IMR-90 (cell line): ENCODE data around the gene SLC9A1. TPM values are rescaled to one million over a fixed set of nuclear protein-coding genes. Genes with fewer than 3 reads are reported as not detected.

Source experiments
- ATAC-seq: fragments of 200-7000 bp; cut with Tn5 transposase; 2 replicates; pipeline ENCODE4 v1.9.1; 2020; ENCODE audit warnings: low read depth, mild to moderate bottlenecking, moderate library complexity
- BruUV-seq: library from RNA; stranded (reverse); fragments of 400-500 nt; replicated peaks from 2 replicates; lab custom pipeline; 2021; lab: Mats Ljungman, UMichigan
- CTCF ChIA-PET: fragments of 300-600 bp; formaldehyde crosslinking; extraction: SDS; loops from one replicate; lab custom pipeline; 2021; ENCODE audit warnings: antibody characterized with exemption; lab: Yijun Ruan, JAX
- POLR2A ChIA-PET: fragments of 300-600 bp; sonication (Branson Sonifier 250); formaldehyde crosslinking; loops from one replicate; lab custom pipeline; 2022; ENCODE audit warnings: antibody characterized with exemption; ENCODE audit not compliant: unreplicated experiment; lab: Charles Lee
- DNase-seq: peaks from one replicate; pipeline ENCODE4 v3.0.0; 2013
- H2AFZ ChIP-seq: replicated peaks from 2 replicates; pipeline ENCODE3; 2013; ENCODE audit warnings: low read length, mild to moderate bottlenecking; ENCODE audit not compliant: poor library complexity
- H2AK5ac ChIP-seq: 2 replicates; pipeline ENCODE4 v1.6.1; 2013; ENCODE audit warnings: low read depth, low read length, inconsistent platforms
- H2AK9ac ChIP-seq: replicated peaks from 2 replicates; pipeline ENCODE3; 2013; ENCODE audit warnings: mild to moderate bottlenecking, low read depth, low read length, moderate library complexity; ENCODE audit not compliant: poor library complexity
- H2BK120ac ChIP-seq: 2 replicates; pipeline ENCODE4 v1.6.1; 2013; ENCODE audit warnings: low read depth, low read length, inconsistent platforms
- H2BK15ac ChIP-seq: 3 replicates; pipeline ENCODE4 v1.6.1; 2013; ENCODE audit warnings: low read depth, low read length, inconsistent platforms
- H2BK20ac ChIP-seq: 2 replicates; pipeline ENCODE4 v1.6.1; 2013; ENCODE audit warnings: low read depth, mild to moderate bottlenecking, inconsistent platforms, low read length, moderate library complexity
- H2BK5ac ChIP-seq: 2 replicates; pipeline ENCODE4 v1.6.1; 2013; ENCODE audit warnings: mild to moderate bottlenecking, low read depth, low read length, inconsistent platforms; ENCODE audit not compliant: poor library complexity, severe bottlenecking
- H3K14ac ChIP-seq: replicated peaks from 2 replicates; pipeline ENCODE4 v1.6.1; 2013; ENCODE audit warnings: low read depth, low read length, inconsistent platforms
- H3K18ac ChIP-seq: 2 replicates; pipeline ENCODE4 v1.6.1; 2013; ENCODE audit warnings: low read depth, low read length, control low read depth
- H3K23ac ChIP-seq: 2 replicates; pipeline ENCODE4 v1.6.1; 2013; ENCODE audit warnings: low read depth, low read length, inconsistent platforms
- H3K27ac ChIP-seq: 2 replicates; pipeline ENCODE4 v1.5.1; 2013; ENCODE audit warnings: mild to moderate bottlenecking, control low read depth, low read length; ENCODE audit not compliant: insufficient read depth
- H3K27me3 ChIP-seq: 2 replicates; pipeline ENCODE4 v1.6.1; 2013; ENCODE audit warnings: low read length; ENCODE audit not compliant: control insufficient read depth, insufficient read depth
- H3K36me3 ChIP-seq: 2 replicates; pipeline ENCODE4 v1.6.1; 2013; ENCODE audit warnings: low read length, mixed read lengths; ENCODE audit not compliant: control insufficient read depth, insufficient read depth
- H3K4ac ChIP-seq: 2 replicates; pipeline ENCODE4 v1.6.1; 2013; ENCODE audit warnings: low read depth, low read length, inconsistent platforms
- H3K4me1 ChIP-seq: 2 replicates; pipeline ENCODE4 v1.6.1; 2013; ENCODE audit warnings: low read length, mixed read lengths; ENCODE audit not compliant: control insufficient read depth, insufficient read depth
- H3K4me2 ChIP-seq: 2 replicates; pipeline ENCODE4 v1.6.1; 2013; ENCODE audit warnings: low read depth, mild to moderate bottlenecking, control low read depth, low read length, moderate library complexity
- H3K4me3 ChIP-seq: 2 replicates; pipeline ENCODE4 v1.5.1; 2013; ENCODE audit warnings: low read depth, mild to moderate bottlenecking, control low read depth, low read length, moderate library complexity; ENCODE audit not compliant: insufficient read depth
- H3K56ac ChIP-seq: 2 replicates; pipeline ENCODE4 v1.6.1; 2013; ENCODE audit warnings: low read length, inconsistent platforms; ENCODE audit not compliant: insufficient read depth; ENCODE audit errors: extremely low read depth
- H3K79me1 ChIP-seq, 2 experiments: 2 replicates each; pipeline ENCODE4 v1.6.1; 2013; ENCODE audit warnings: low read length in 2 of 2, inconsistent platforms in 1 of 2, low read depth in 1 of 2
- H3K9ac ChIP-seq: 2 replicates; pipeline ENCODE4 v1.6.1; 2013; ENCODE audit warnings: low read depth, low read length, control low read depth
- H3K9me1 ChIP-seq: 2 replicates; pipeline ENCODE4 v1.6.1; 2013; ENCODE audit warnings: low read length, inconsistent platforms; ENCODE audit not compliant: insufficient read depth
- H3K9me3 ChIP-seq: 2 replicates; pipeline ENCODE4 v1.6.1; 2013; ENCODE audit warnings: low read length; ENCODE audit not compliant: control insufficient read depth, insufficient read depth
- H4K20me1 ChIP-seq: 2 replicates; pipeline ENCODE4 v1.6.1; 2013; ENCODE audit warnings: low read length, inconsistent platforms; ENCODE audit not compliant: insufficient read depth
- H4K5ac ChIP-seq: 2 replicates; pipeline ENCODE4 v1.6.1; 2013; ENCODE audit warnings: mild to moderate bottlenecking, low read depth, low read length, control low read depth
- H4K8ac ChIP-seq, 2 experiments: 2 replicates each; pipeline ENCODE4 v1.6.1; 2013; ENCODE audit warnings: low read depth in 2 of 2, low read length in 2 of 2, control low read depth in 1 of 2, inconsistent platforms in 1 of 2
- H4K91ac ChIP-seq: 2 replicates; pipeline ENCODE4 v1.6.1; 2013; ENCODE audit warnings: low read depth, low read length, inconsistent platforms; ENCODE audit not compliant: insufficient read depth
- BHLHE40 ChIP-seq: fragments of 150-350 bp; IDR thresholded peaks from 2 replicates; pipeline ENCODE4 v1.6.1; 2016; ENCODE audit warnings: mild to moderate bottlenecking, low read depth, low read length
- CEBPB ChIP-seq: IDR thresholded peaks from 2 replicates; pipeline ENCODE4 v1.6.1; 2012; ENCODE audit warnings: low read depth, low read length, improper control_type of control experiment
- CHD1 ChIP-seq: IDR thresholded peaks from 2 replicates; pipeline ENCODE4 v1.6.1; 2012; ENCODE audit warnings: low read depth, low read length, improper control_type of control experiment
- CTCF ChIP-seq: conservative IDR thresholded peaks from 2 replicates; pipeline ENCODE4 v1.5.1; 2012; ENCODE audit warnings: mild to moderate bottlenecking, low read depth, low read length, improper control_type of control experiment
- FOS ChIP-seq: fragments of 150-350 bp; IDR thresholded peaks from 2 replicates; pipeline ENCODE4 v1.6.1; 2016; ENCODE audit warnings: low read depth, low read length
- MAFK ChIP-seq: IDR thresholded peaks from 2 replicates; pipeline ENCODE4 v1.6.1; 2012; ENCODE audit warnings: low read depth, low read length, improper control_type of control experiment
- MAZ ChIP-seq: IDR thresholded peaks from 2 replicates; pipeline ENCODE4 v1.6.1; 2012; ENCODE audit warnings: low read depth, mild to moderate bottlenecking, low read length, improper control_type of control experiment, moderate library complexity, borderline replicate concordance
- MXI1 ChIP-seq: IDR thresholded peaks from 2 replicates; pipeline ENCODE4 v1.6.1; 2012; ENCODE audit warnings: low read depth, mild to moderate bottlenecking, low read length, moderate library complexity, borderline replicate concordance
- NFE2L2 ChIP-seq: fragments of 150-350 bp; IDR thresholded peaks from 2 replicates; pipeline ENCODE4 v1.6.1; 2016; ENCODE audit warnings: low read depth, mild to moderate bottlenecking, low read length
- POLR2A ChIP-seq: IDR thresholded peaks from 2 replicates; pipeline ENCODE4 v1.6.1; 2012; ENCODE audit warnings: mild to moderate bottlenecking, low read depth, low read length
- RAD21 ChIP-seq: IDR thresholded peaks from 2 replicates; pipeline ENCODE4 v1.6.1; 2012; ENCODE audit warnings: low read length, improper control_type of control experiment
- RCOR1 ChIP-seq: IDR thresholded peaks from 2 replicates; pipeline ENCODE4 v1.6.1; 2012; ENCODE audit warnings: mild to moderate bottlenecking, low read length, improper control_type of control experiment; ENCODE audit not compliant: insufficient replicate concordance
- RFX5 ChIP-seq: IDR thresholded peaks from 2 replicates; pipeline ENCODE4 v1.8.0; 2012; ENCODE audit warnings: low read depth, mild to moderate bottlenecking, low read length, moderate library complexity
- SMC3 ChIP-seq: fragments of 150-350 bp; IDR thresholded peaks from 2 replicates; pipeline ENCODE4 v1.6.1; 2016; ENCODE audit warnings: low read depth, mild to moderate bottlenecking, antibody characterized with exemption, low read length, moderate library complexity
- USF2 ChIP-seq: fragments of 150-350 bp; IDR thresholded peaks from 2 replicates; pipeline ENCODE4 v1.6.1; 2017; ENCODE audit warnings: mild to moderate bottlenecking, antibody characterized with exemption, low read length, low read depth
- WGBS, 2 experiments: methylation state at CpG; one replicate each; pipeline versions ENCODE4 v1.1.5 to v1.1.7; 2013; ENCODE audit warnings: missing lambda C conversion rate in 2 of 2; ENCODE audit not compliant: insufficient read length in 1 of 2; ENCODE audit errors: extremely low coverage in 2 of 2; 5-methylcytosine and 5-hydroxymethylcytosine counted together
- dilution Hi-C: fragments of 300-500 bp; cut with HindIII; formaldehyde crosslinking; loops from one replicate; pipeline ENCODE4 v1.14.3; 2018; ENCODE audit warnings: low sequenced_read_pairs; ENCODE audit not compliant: unreplicated experiment
- in situ Hi-C: fragments of 300-500 bp; cut with MboI; formaldehyde crosslinking; loops from 3 replicates; pipeline ENCODE4 v1.14.3; 2019; ENCODE audit warnings: low sequenced_read_pairs, inconsistent platforms, mixed read lengths
- intact Hi-C: fragments of 100-400 bp; cut with micrococcal nuclease; formaldehyde crosslinking; loops from 2 replicates; pipeline ENCODE4 v1.10.0; 2022
- polyA plus RNA-seq, 3 experiments: library from polyadenylated mRNA; depleted of rRNA; stranded (reverse); fragments of >200 nt; gene quantifications; 2 replicates each; pipeline ENCODE4 v1.2.3, GENCODE V29; 2012; ENCODE audit warnings: low replicate concordance in 1 of 3
- total RNA-seq: library from RNA; depleted of rRNA; stranded (reverse); fragments of >200 nt; gene quantifications from 2 replicates; pipeline ENCODE4 v1.2.3, GENCODE V29; 2012
- TF ChIP-seq, protein P1 (sequence below): fragments of 150-350 bp; IDR thresholded peaks from 2 replicates; pipeline ENCODE4 v1.6.1; 2016; ENCODE audit warnings: low read depth, mild to moderate bottlenecking, low read length, moderate library complexity, borderline replicate concordance

SLC9A1 gene
- total and polyA plus RNA-seq, 2 of the 4 experiments (the other 2 are of a cell fraction), result 2.0 to 21.2 TPM

DNA sequence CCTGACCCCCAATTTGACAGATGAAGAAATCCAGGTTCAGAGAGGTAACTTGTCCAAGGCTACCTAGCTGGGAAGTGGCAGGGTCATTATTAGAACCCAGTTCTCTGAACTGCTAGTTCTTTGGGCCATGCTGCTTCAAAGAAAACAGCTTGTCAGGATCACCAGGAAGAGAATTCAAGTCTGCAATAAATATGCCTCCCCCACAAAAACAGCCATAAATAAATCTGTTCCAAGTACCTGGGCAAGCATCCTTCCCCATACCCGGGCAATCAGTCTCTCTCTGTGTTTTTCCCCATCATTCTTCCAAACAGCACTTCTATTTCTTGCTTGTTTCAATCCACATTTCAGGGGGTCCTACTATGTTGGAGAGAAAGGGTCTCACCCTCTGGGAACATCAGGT lies 34.1 kb downstream of the SLC9A1 start:
- H3K4me2 ChIP-seq, result no peak overlapping the region
- H2AK9ac ChIP-seq, result no peak overlapping the region
- H3K4ac ChIP-seq, result peak overlapping the region; percentile 39
- peaks cover 38% of the 10 kb centered on the region for H3K4me1 ChIP-seq
- H3K23ac ChIP-seq, result peak overlapping the region; percentile 38; the same call in 1 of the 2 replicates
- H2BK120ac ChIP-seq, result no peak overlapping the region
- no peak overlapping the region for H2AFZ ChIP-seq
- H4K5ac ChIP-seq, result no peak overlapping the region
- peaks cover 39% of the 10 kb centered on the region for H3K9me1 ChIP-seq
- H4K91ac ChIP-seq, result no peak overlapping the region
- POLR2A ChIA-PET, result no interaction called here
- H3K9me3 ChIP-seq, result no peaks in the 10 kb centered on the region
- WGBS, 2 experiments, result no CpG with 5 or more reads among the region's 1 CpG
- H3K4me3 ChIP-seq, result no peak overlapping the region
- H3K27me3 ChIP-seq, result no peaks in the 10 kb centered on the region
- H2AK5ac ChIP-seq, result peak overlapping the region; percentile 48; the same call in 1 of the 2 replicates
- H4K20me1 ChIP-seq, result peaks cover 31% of the 10 kb centered on the region
- DNase-seq (no peak), ATAC-seq (no peak)
- no peak overlapping the region for H2BK5ac ChIP-seq
- H3K79me1 ChIP-seq, result peaks cover 25 to 73% of the 10 kb centered on the region in 2 experiments
- intact Hi-C loops, result loop anchor here (1.0 kb wide), 1 partner anchor 24 kb away; no protein-coding TSS in a partner anchor
- H3K9ac ChIP-seq, result no peak overlapping the region
- H3K56ac ChIP-seq, result no peak overlapping the region
- peak overlapping the region; percentile 7; the same call in 1 of the 2 replicates for H3K14ac ChIP-seq
- no TSS peak for BruUV-seq
- TF ChIP-seq SMC3 (no peak), MAFK (no peak), MXI1 (no peak), NFE2L2 (no peak), MAZ (no peak), RFX5 (no peak), POLR2A (no peak), CHD1 (no peak), FOS (no peak), RCOR1 (no peak), BHLHE40 (no peak), CTCF (no peak), RAD21 (no peak), CEBPB (no peak), USF2 (no peak)
- TF ChIP-seq, protein P1, sequence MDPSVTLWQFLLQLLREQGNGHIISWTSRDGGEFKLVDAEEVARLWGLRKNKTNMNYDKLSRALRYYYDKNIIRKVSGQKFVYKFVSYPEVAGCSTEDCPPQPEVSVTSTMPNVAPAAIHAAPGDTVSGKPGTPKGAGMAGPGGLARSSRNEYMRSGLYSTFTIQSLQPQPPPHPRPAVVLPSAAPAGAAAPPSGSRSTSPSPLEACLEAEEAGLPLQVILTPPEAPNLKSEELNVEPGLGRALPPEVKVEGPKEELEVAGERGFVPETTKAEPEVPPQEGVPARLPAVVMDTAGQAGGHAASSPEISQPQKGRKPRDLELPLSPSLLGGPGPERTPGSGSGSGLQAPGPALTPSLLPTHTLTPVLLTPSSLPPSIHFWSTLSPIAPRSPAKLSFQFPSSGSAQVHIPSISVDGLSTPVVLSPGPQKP, result no peak
- H3K27ac ChIP-seq, result no peak overlapping the region
- CTCF ChIA-PET, result interaction anchor here (1.4 kb wide), 1 partner anchor 212 kb away, joined by 3 read pairs; no protein-coding TSS in a partner anchor
- dilution Hi-C loops, result no loop called here
- H2BK15ac ChIP-seq, result 0 out of 3 replicates have a peak overlapping the region, but pooled peaks have one; percentile 12
- in situ Hi-C loops, result no loop called here
- peak overlapping the region; percentile 40; the same call in 1 of the 2 replicates for H2BK20ac ChIP-seq
- no peak overlapping the region; a peak in 1 of 4 replicates for H4K8ac ChIP-seq
- H3K36me3 ChIP-seq, result no peaks in the 10 kb centered on the region
- H3K18ac ChIP-seq, result no peak overlapping the region
